Femur (tissue), 1 donor: ENCODE measurements around the gene CHCHD6.
A peak's percentile ranks its signal among the peaks of the same experiment; 100 is the strongest.

Experiments
- DNase-seq: peaks from one replicate; pipeline ENCODE4 v3.0.0-alpha.2; 2017

CHCHD6 gene

GRCh38 chr3:126926684-126927400, 222.8 kb downstream of the CHCHD6 start:
- peak; percentile 59 for DNase-seq

- DNase-seq = no peak
These were observed 223.3 kb downstream of the CHCHD6 start for GRCh38 chr3:126927401-126927750.

GRCh38 chr3:126927846-126928245, 223.8 kb downstream of the CHCHD6 start:
- DNase-seq = no peak

GRCh38 chr3:126928921-126929474, 225.0 kb downstream of the CHCHD6 start:
- DNase-seq = no peak

GRCh38 chr3:126930936-126931600, 227.0 kb downstream of the CHCHD6 start:
- DNase-seq = no peak

- DNase-seq = no peak
These were observed 227.8 kb downstream of the CHCHD6 start for GRCh38 chr3:126931806-126932187.

- no peak for DNase-seq
These were observed 228.3 kb downstream of the CHCHD6 start for GRCh38 chr3:126932188-126932931.

GRCh38 chr3:126934031-126934531, 230.0 kb downstream of the CHCHD6 start:
- DNase-seq = no peak

- DNase-seq = no peak
These were observed 231.0 kb downstream of the CHCHD6 start for GRCh38 chr3:126934991-126935390.

- DNase-seq = no peak
These were observed 231.9 kb downstream of the CHCHD6 start for GRCh38 chr3:126935756-126936509.

GRCh38 chr3:126936853-126937425, 232.9 kb downstream of the CHCHD6 start:
- DNase-seq = no peak

GRCh38 chr3:126937533-126937932, 233.5 kb downstream of the CHCHD6 start:
- DNase-seq = no peak

- no peak for DNase-seq
These were observed 233.9 kb downstream of the CHCHD6 start for GRCh38 chr3:126937973-126938372.

- DNase-seq = no peak
These were observed 234.7 kb downstream of the CHCHD6 start for GRCh38 chr3:126938520-126939337.

- DNase-seq = no peak
These were observed 235.3 kb downstream of the CHCHD6 start for GRCh38 chr3:126939338-126939718.

GRCh38 chr3:126939733-126940132, 235.7 kb downstream of the CHCHD6 start:
- DNase-seq = no peak

GRCh38 chr3:126941721-126942270, 237.8 kb downstream of the CHCHD6 start:
- DNase-seq = peak; percentile 1

GRCh38 chr3:126944089-126944965, 240.3 kb downstream of the CHCHD6 start:
- no peak for DNase-seq

- no peak for DNase-seq
These were observed 241.2 kb downstream of the CHCHD6 start for GRCh38 chr3:126945171-126945721.

- DNase-seq = no peak
These were observed 241.9 kb downstream of the CHCHD6 start for GRCh38 chr3:126945891-126946290.
